Suprapubic skin (tissue), 4 donors: Measurements from ENCODE around the gene ADAP1. TPM values are rescaled to one million over a fixed set of nuclear protein-coding genes. Genes with fewer than 3 reads are reported as not detected.

Experiments
- DNase-seq, 2 donors: peaks; one replicate each; pipeline ENCODE4 v3.0.0-alpha.2; 2019; ENCODE audit warnings: low spot score in 2 of 2
- H3K27ac ChIP-seq: fragments of 200-600 bp; sonication (generic); one replicate; pipeline ENCODE4 v1.5.1; 2019
- H3K27me3 ChIP-seq: fragments of 200-600 bp; sonication (generic); one replicate; pipeline ENCODE4 v1.5.1; 2019
- H3K36me3 ChIP-seq: fragments of 200-600 bp; sonication (generic); one replicate; pipeline ENCODE4 v1.5.1; 2019
- H3K4me1 ChIP-seq: fragments of 200-600 bp; sonication (generic); one replicate; pipeline ENCODE4 v1.5.1; 2019
- H3K4me3 ChIP-seq: fragments of 200-600 bp; sonication (generic); one replicate; pipeline ENCODE4 v1.5.1; 2019; ENCODE audit warnings: mild to moderate bottlenecking
- H3K9me3 ChIP-seq: fragments of 200-600 bp; sonication (generic); one replicate; pipeline ENCODE4 v1.5.1; 2019
- EP300 ChIP-seq: sonication (generic); formaldehyde crosslinking; IDR thresholded peaks from one replicate; pipeline ENCODE4 v1.6.1; 2017; ENCODE audit warnings: antibody characterized with exemption
- POLR2A ChIP-seq, 2 donors: fragments of 450-650 bp; IDR thresholded peaks; one replicate each; pipeline ENCODE4 v1.6.1; 2017; ENCODE audit warnings: antibody characterized with exemption in 2 of 2, mild to moderate bottlenecking in 2 of 2, moderate library complexity in 2 of 2
- POLR2AphosphoS5 ChIP-seq, 3 donors: sonication (generic); formaldehyde crosslinking; IDR thresholded peaks; one replicate each; pipeline ENCODE4 v1.6.1; 2017; ENCODE audit warnings: antibody characterized with exemption in 3 of 3
- WGBS: methylation state at CpG from one replicate; pipeline ENCODE4 v1.1.5; 2018; 5-methylcytosine and 5-hydroxymethylcytosine counted together
- total RNA-seq, 4 donors: library from RNA; depleted of rRNA; stranded (reverse); fragments of >200 nt; gene quantifications; one replicate each; pipeline ENCODE4 v1.1.0, GENCODE V29; 2016
- TF ChIP-seq, protein P1 (sequence below), 2 donors: fragments of 200-600 bp in 1 of 2; fragments of 450-650 bp in 1 of 2; sonication (generic) in 1 of 2; IDR thresholded peaks; one replicate each; pipeline ENCODE4 v1.5.1; 2016 to 2019; ENCODE audit warnings: antibody characterized with exemption in 2 of 2, mild to moderate bottlenecking in 1 of 2, moderate library complexity in 1 of 2

ADAP1 gene
- total RNA-seq, 4 donors from 2014 or later, result 4.1 to 9.1 (median 6.3) TPM

DNA sequence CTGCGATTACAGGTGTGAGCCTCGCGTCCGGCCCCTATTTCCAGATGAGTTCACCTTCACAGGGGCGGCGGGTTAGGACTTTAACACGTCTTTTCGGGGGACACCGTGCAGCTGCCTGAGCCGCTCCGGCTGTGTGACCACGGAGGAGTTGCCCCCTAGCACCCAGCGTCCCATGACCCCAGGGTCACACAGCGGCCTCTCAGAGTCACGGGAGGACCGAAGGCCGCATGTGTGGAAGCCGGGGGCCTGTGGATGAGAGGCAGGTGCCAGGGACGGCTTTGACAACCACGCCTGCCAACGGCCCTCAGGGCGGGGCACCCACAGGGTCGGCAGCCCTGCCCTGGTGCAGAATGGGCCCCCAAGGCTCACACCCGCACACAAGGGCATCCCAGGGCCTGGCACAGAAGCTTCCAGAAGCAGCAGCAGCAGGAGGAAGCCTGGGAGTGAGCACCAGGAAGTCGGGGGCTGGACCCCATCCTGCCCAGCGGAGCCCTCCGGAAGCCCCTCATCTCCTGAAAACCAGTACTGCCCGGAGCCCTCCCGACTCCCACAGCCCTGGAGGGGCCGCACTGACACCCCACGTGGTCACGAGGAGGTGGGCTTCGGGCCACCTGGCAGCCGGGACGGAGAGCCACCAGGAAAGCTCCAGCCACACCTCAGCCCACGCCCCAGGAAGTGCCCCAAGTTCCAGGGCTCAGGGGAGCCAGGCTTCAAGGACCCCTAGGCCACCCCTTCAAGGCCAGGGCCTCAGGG, 32.7 kb downstream of the ADAP1 start:
- H3K4me1 ChIP-seq, result peaks cover 23% of the 10 kb centered on the region
- TF ChIP-seq EP300, result no peak
- TF ChIP-seq POLR2A (IDR thresholded peaks at IDR 0.05), result no peak
- TF ChIP-seq, protein P1, sequence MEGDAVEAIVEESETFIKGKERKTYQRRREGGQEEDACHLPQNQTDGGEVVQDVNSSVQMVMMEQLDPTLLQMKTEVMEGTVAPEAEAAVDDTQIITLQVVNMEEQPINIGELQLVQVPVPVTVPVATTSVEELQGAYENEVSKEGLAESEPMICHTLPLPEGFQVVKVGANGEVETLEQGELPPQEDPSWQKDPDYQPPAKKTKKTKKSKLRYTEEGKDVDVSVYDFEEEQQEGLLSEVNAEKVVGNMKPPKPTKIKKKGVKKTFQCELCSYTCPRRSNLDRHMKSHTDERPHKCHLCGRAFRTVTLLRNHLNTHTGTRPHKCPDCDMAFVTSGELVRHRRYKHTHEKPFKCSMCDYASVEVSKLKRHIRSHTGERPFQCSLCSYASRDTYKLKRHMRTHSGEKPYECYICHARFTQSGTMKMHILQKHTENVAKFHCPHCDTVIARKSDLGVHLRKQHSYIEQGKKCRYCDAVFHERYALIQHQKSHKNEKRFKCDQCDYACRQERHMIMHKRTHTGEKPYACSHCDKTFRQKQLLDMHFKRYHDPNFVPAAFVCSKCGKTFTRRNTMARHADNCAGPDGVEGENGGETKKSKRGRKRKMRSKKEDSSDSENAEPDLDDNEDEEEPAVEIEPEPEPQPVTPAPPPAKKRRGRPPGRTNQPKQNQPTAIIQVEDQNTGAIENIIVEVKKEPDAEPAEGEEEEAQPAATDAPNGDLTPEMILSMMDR (IDR thresholded peaks at IDR 0.05), result no peak
- no peak for TF ChIP-seq POLR2AphosphoS5 (IDR thresholded peaks at IDR 0.05)
- DNase-seq, result peak; percentile 56 to 78
- H3K27ac ChIP-seq, result no peak overlapping the region
- H3K4me3 ChIP-seq, result peak overlapping the region; percentile 5
- WGBS, result 69% methylated on average over 20 of the region's 36 CpGs
- peaks cover 11% of the 10 kb centered on the region for H3K27me3 ChIP-seq
- no peaks in the 10 kb centered on the region for H3K36me3 ChIP-seq
- H3K9me3 ChIP-seq, result no peaks in the 10 kb centered on the region

DNA sequence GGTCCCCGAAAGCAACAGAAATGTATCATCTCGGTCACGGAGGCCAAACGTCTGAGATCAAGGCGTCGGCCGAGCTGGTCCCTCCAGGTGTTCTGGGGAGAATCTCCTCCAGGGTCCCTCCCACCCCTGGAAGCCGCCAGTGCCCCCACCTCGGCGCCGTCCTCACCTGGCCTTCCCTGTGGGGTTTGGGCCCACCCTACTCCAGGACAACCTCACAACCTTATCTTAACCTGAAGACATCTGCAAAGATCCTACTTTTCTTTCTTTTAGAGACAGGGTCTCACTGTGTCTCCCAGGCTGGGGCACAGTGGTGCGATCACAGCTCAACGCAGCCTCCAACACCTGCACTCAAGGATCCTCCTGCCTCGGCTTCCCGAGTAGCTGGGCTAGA, 33.4 kb downstream of the ADAP1 start:
- peaks cover 11% of the 10 kb centered on the region for H3K27me3 ChIP-seq
- no peak overlapping the region for H3K4me3 ChIP-seq
- no peak for TF ChIP-seq POLR2A (IDR thresholded peaks at IDR 0.05)
- TF ChIP-seq, protein P1 (IDR thresholded peaks at IDR 0.05), result no peak
- no peak for TF ChIP-seq POLR2AphosphoS5 (IDR thresholded peaks at IDR 0.05)
- no peak for TF ChIP-seq EP300
- H3K9me3 ChIP-seq, result no peaks in the 10 kb centered on the region
- 87% methylated on average over 12 of the region's 15 CpGs for WGBS
- no peak overlapping the region for H3K27ac ChIP-seq
- H3K36me3 ChIP-seq, result no peaks in the 10 kb centered on the region
- DNase-seq, result no peak
- H3K4me1 ChIP-seq, result peaks cover 30% of the 10 kb centered on the region

DNA sequence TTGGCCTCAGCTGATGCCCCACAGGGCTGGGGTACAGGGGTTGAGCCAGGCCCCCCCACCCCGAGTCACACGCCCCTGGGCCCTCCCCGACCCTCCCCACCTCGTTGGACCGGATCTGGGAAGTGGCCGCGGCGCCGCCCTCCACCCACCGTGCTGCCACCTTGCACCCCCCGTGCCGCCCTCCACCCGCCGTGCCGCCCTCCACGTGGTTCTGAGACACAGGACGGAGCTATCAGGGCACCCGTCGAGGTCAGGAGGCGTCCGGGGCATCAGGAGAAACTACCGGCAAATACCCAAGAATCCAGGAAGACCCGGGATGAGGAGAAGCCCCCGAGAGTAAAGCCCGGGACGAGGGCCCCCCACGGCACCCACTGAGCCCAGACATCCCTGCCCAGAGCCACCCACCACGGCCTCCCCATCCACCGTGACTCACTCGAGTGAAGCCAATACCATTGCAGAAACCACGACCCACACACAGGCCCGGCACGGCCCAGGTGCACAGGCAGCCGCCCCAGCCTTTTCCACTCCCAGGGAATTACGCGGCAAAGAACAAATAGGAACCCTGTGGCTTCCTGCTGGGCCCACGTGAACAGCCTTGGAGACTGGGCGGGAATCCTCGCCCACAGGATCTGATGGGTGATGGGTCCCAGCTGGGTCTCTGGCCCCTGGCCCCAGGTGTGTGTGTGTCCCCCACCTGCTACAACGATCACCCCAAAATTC, 34.0 kb downstream of the ADAP1 start:
- H3K27me3 ChIP-seq, result peaks cover 11% of the 10 kb centered on the region
- 71% methylated on average over 37 of the region's 40 CpGs for WGBS
- H3K4me1 ChIP-seq, result peaks cover 31% of the 10 kb centered on the region
- H3K9me3 ChIP-seq, result no peaks in the 10 kb centered on the region
- DNase-seq, result peak; percentile 58 to 64
- H3K27ac ChIP-seq, result no peak overlapping the region
- H3K4me3 ChIP-seq, result no peak overlapping the region
- H3K36me3 ChIP-seq, result no peaks in the 10 kb centered on the region
- TF ChIP-seq, protein P1 (IDR thresholded peaks at IDR 0.05), result no peak
- TF ChIP-seq POLR2A (IDR thresholded peaks at IDR 0.05) (no peak), EP300 (no peak), POLR2AphosphoS5 (IDR thresholded peaks at IDR 0.05) (no peak)

DNA sequence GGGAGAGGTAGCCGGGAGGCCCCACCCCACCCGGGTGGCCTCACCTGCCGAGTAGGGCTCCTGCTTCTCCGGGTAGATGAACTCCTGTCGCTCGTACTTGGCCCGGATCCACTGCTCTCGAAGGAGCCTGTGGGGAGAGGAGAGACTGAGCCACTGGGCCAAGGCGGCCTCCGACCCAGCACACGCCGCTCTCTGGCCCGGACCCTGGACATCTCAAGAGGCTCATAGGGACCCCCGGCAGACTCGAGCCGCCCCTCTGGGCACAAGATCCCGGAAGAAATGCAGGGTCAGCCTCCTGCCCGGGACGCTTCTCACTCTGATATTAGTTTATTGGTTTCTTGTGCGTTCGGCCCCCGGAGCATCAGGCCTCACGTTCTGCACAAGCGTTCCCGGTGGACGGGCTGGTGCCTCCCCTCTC, 34.5 kb downstream of the ADAP1 start:
- Histone ChIP-seq H3K27ac (no peak overlapping the region), H3K4me3 (no peak overlapping the region), H3K9me3 (no peaks in the 10 kb centered on the region), H3K4me1 (peaks cover 33% of the 10 kb centered on the region), H3K27me3 (peaks cover 11% of the 10 kb centered on the region), H3K36me3 (no peaks in the 10 kb centered on the region)
- DNase-seq, result peak; percentile 37 to 75
- TF ChIP-seq POLR2A (IDR thresholded peaks at IDR 0.05), result no peak
- TF ChIP-seq EP300, result no peak
- no peak for TF ChIP-seq POLR2AphosphoS5 (IDR thresholded peaks at IDR 0.05)
- WGBS, result 77% methylated on average over 22 of the region's 26 CpGs

DNA sequence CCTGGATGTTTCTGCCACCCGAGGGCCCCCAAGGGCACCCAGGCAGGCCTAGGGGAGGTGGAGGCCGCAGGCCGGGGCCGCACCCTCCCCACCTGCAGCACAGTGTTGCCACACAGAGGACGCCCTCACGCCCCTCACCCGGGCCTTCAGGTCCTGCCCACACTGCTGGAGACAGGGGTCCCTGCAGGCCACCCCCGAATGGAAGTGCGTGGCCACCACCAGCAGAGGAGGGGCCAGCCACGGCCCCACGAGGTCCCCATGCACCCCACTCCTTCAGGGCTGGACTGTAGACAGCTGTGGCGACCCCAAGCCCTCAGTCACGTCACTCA, 35.4 kb downstream of the ADAP1 start:
- H3K4me1 ChIP-seq, result peaks cover 37% of the 10 kb centered on the region
- no peaks in the 10 kb centered on the region for H3K36me3 ChIP-seq
- peaks cover 11% of the 10 kb centered on the region for H3K27me3 ChIP-seq
- TF ChIP-seq EP300, result no peak
- TF ChIP-seq, protein P1 (IDR thresholded peaks at IDR 0.05), result no peak
- no peak for TF ChIP-seq POLR2AphosphoS5 (IDR thresholded peaks at IDR 0.05)
- TF ChIP-seq POLR2A (IDR thresholded peaks at IDR 0.05), result no peak
- H3K27ac ChIP-seq, result no peak overlapping the region
- peak; percentile 54 to 56 for DNase-seq
- 64% methylated on average over 3 of the region's 13 CpGs for WGBS
- no peaks in the 10 kb centered on the region for H3K9me3 ChIP-seq
- H3K4me3 ChIP-seq, result no peak overlapping the region
